Chondrocyte (in vitro differentiated cells): ENCODE results near the gene TNKS1BP1. TPM values are rescaled to one million over a fixed set of nuclear protein-coding genes. Genes with fewer than 3 reads are reported as not detected.

Experiments
- DNase-seq: peaks from one replicate; pipeline ENCODE4 v3.0.0; 2021; ENCODE audit warnings: mixed read lengths, low spot score
- H3K27ac Mint-ChIP-seq: one replicate; pipeline ENCODE4 v1.8.0; 2021; ENCODE audit warnings: mild to moderate bottlenecking, moderate library complexity, mixed read lengths; ENCODE audit not compliant: unreplicated experiment
- H3K27me3 Mint-ChIP-seq: 2 replicates; pipeline ENCODE4 v1.8.0; 2021; ENCODE audit warnings: low read depth, mixed read lengths
- H3K36me3 Mint-ChIP-seq: 2 replicates; pipeline ENCODE4 v1.8.0; 2021; ENCODE audit warnings: low read depth, mixed read lengths
- H3K4me1 Mint-ChIP-seq: 2 replicates; pipeline ENCODE4 v1.8.0; 2021; ENCODE audit warnings: low read depth, mild to moderate bottlenecking, mixed read lengths
- H3K4me3 Mint-ChIP-seq: one replicate; pipeline ENCODE4 v1.8.0; 2021; ENCODE audit warnings: mild to moderate bottlenecking, moderate library complexity, mixed read lengths; ENCODE audit not compliant: unreplicated experiment
- H3K9me3 Mint-ChIP-seq: 2 replicates; pipeline ENCODE4 v1.8.0; 2021; ENCODE audit warnings: low read depth, mixed read lengths
- CTCF ChIP-seq: fragments of 200-600 bp; sonication (generic); IDR thresholded peaks from 2 replicates; pipeline ENCODE4 v1.5.0; 2021; ENCODE audit warnings: antibody characterized with exemption, mild to moderate bottlenecking, moderate library complexity
- total RNA-seq: library from RNA; stranded (reverse); gene quantifications from 3 replicates; pipeline ENCODE4 v1.2.1, GENCODE V29; 2021

TNKS1BP1 gene
- total RNA-seq, 1 donor from 2014 or later: 181 TPM

GRCh38 chr11:57330029-57330428 is 5.3 kb upstream of the TNKS1BP1 start:
- H3K9me3 Mint-ChIP-seq: no peaks in the 10 kb centered on the region
- TF ChIP-seq CTCF: no peak
- no peaks in the 10 kb centered on the region for H3K27me3 Mint-ChIP-seq
- peaks cover 32% of the 10 kb centered on the region for H3K4me1 Mint-ChIP-seq
- DNase-seq: no peak
- H3K36me3 Mint-ChIP-seq: peaks cover 43% of the 10 kb centered on the region
- H3K27ac Mint-ChIP-seq: no peak overlapping the region
- H3K4me3 Mint-ChIP-seq: no peak overlapping the region

- Mint-ChIP-seq H3K36me3 (peaks cover 42% of the 10 kb centered on the region), H3K4me3 (no peak overlapping the region), H3K27me3 (no peaks in the 10 kb centered on the region), H3K9me3 (no peaks in the 10 kb centered on the region), H3K27ac (no peak overlapping the region), H3K4me1 (peaks cover 28% of the 10 kb centered on the region)
- TF ChIP-seq CTCF: no peak
- DNase-seq: no peak
Measured at GRCh38 chr11:57327721-57328120, 3.0 kb upstream of the TNKS1BP1 start.

- Mint-ChIP-seq H3K4me1 (peaks cover 48% of the 10 kb centered on the region), H3K4me3 (peak overlapping the region; percentile 87), H3K9me3 (no peaks in the 10 kb centered on the region), H3K36me3 (peaks cover 40% of the 10 kb centered on the region), H3K27ac (peak overlapping the region; percentile 98), H3K27me3 (no peaks in the 10 kb centered on the region)
- DNase-seq: no peak
- no peak for TF ChIP-seq CTCF
Measured at GRCh38 chr11:57325735-57326048, 940 bp upstream of the TNKS1BP1 start.

GRCh38 chr11:57324154-57324885 is 432 bp downstream of the TNKS1BP1 start:
- no peak for TF ChIP-seq CTCF
- H3K27ac Mint-ChIP-seq: peak overlapping the region; percentile 99
- H3K4me3 Mint-ChIP-seq: peak overlapping the region; percentile 87
- no peak for DNase-seq
- H3K4me1 Mint-ChIP-seq: peaks cover 50% of the 10 kb centered on the region
- peaks cover 33% of the 10 kb centered on the region for H3K36me3 Mint-ChIP-seq
- H3K27me3 Mint-ChIP-seq: no peaks in the 10 kb centered on the region
- no peaks in the 10 kb centered on the region for H3K9me3 Mint-ChIP-seq

- Mint-ChIP-seq H3K36me3 (peaks cover 35% of the 10 kb centered on the region), H3K27ac (peak overlapping the region; percentile 99), H3K4me1 (peaks cover 54% of the 10 kb centered on the region), H3K9me3 (no peaks in the 10 kb centered on the region), H3K4me3 (peak overlapping the region; percentile 87), H3K27me3 (no peaks in the 10 kb centered on the region)
- no peak for TF ChIP-seq CTCF
- DNase-seq: no peak
Measured at GRCh38 chr11:57323855-57324153, 948 bp downstream of the TNKS1BP1 start.
